GM18907 (cell line): ENCODE data around the gene OSBPL10.

Source experiments
- ATAC-seq: cut with Tn5 transposase; IDR thresholded peaks from one replicate; pipeline ENCODE4 v1.9.1; 2021; ENCODE audit warnings: mild to moderate bottlenecking, moderate library complexity; ENCODE audit not compliant: unreplicated experiment

Gene OSBPL10

DNA sequence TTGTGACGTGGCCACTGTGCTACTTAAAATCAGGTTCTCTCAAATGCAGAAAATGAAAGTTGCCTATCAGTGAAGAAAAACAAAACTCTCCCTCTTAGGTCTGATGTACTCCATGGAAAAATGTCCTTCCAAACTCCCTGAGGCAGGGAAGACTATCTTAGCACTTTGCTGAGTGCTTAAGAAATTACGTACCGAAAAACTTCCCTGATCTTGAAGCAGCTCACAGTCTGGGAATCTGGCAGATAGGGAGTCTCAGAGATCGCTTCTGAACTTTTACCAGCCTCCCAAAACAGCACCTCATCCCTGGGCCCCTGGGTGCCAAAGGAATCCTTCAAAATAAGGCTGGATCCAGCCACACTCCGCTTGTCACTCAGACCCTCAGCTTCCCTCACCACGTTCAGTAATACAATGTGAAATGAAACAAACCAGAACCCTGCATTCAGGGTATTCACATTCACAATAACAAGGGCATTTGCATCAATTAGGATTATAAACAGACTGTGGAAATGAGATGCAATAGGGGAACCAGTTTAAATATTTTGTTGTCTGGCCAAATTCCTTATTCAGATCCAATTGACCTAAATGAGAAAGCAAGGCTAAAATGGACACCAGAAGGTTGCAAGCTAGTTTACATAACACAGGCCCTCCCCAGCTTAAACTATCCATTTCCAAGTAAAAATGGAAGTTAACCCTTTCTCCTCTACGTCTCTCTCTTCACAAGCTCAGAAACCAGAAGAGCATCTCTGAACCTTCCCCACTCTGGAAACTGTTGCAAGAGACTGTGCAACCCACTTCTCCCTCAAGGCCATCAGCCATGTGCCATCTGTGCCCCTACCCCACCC is 20.9 kb downstream of the OSBPL10 start:
- peak; percentile 34 for ATAC-seq

DNA sequence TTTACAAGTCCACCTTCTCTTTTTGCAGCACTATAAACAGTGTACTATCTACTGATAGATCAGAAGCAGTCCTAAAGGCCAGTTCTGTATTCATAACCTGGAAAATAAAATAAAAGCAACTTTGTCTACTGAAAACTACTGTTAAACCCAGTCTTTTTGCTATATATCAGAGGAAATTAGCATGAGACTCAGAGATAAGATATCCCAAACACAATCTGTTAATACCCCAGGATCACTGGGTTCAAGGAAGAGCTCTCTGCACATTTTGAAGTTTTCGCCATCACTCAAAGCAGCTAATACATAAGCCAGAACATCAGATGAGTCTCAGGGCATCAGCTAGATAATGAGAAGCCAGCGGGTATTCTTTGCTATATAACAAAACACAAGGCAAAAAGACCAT is 21.8 kb downstream of the OSBPL10 start:
- ATAC-seq = no peak

DNA sequence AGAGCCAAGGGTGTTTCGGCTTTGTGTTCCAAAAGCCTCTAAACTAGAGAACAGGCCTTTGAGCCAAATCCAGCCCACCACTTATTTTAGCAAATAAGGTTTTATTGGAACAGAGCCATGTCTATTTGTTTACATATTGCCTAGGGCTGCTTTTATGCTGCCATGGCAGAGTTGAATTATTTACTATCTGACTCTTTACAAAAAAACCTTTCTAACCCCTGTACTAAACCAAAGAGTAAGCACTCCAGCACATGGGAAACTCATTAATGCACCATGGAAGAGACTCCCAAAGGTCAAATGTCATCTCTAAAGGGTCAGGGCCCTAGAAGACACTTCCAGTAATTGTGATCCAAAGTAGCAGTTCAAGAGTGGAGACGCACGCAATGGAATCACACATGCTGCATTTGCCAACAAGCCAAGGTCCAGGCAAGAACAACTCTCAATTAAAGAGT is 22.3 kb downstream of the OSBPL10 start:
- no peak for ATAC-seq

DNA sequence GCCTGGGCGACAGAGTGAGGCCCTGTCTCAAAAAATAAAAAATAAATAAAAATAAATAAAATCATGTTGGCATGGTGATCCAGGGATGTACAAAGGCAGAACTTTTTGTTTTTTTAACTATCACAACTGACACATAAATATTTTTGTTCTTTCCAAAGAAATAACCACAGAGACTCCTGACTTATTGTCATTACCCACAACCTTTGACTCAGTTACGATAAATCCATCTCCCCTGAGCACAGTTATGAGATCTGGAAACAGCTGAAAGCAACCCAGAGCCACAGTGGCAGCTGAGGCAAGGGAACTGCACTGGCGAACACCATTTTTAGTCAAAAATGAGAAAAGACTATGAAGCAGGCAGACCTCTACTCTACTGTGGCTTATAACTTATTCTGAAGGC is 24.0 kb downstream of the OSBPL10 start:
- no peak for ATAC-seq

DNA sequence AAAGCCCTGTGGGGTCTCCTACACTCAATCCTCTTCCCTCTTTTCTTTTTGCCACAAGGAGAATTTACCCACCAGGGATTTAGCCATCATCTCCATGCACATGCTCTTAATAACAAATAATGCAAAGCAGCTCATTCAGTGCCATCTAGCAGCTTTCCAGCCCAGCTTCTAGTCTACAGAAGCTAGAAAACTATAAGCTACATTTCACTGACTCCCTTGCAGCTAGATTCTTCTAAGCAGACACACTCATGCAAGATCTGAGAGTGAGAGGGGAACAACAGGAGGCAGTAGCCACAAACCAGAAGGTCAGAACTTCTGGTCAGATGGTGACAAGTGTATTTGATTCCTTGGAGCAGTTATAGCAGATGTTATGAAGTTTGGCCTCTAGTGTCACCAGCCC is 25.5 kb downstream of the OSBPL10 start:
- no peak for ATAC-seq

DNA sequence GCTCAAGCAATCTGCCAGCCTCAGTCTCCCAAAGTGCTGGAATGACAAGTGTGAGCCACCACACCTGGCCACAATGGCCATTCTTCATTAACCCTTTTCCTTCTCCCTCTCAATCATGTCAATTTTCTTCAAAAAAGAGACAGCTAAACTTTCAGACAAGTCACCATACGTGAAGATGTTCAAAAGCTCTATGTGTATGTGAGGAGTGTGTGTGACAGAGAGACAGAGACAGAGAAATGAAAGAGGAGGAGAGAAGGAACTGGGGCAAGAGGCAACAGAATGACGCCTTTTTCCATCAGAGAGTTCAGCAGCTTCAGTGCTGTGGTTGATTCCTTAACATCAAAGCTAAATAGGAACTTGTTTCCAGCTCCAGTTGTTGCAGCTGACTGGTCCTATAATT is 27.4 kb downstream of the OSBPL10 start:
- ATAC-seq = no peak

DNA sequence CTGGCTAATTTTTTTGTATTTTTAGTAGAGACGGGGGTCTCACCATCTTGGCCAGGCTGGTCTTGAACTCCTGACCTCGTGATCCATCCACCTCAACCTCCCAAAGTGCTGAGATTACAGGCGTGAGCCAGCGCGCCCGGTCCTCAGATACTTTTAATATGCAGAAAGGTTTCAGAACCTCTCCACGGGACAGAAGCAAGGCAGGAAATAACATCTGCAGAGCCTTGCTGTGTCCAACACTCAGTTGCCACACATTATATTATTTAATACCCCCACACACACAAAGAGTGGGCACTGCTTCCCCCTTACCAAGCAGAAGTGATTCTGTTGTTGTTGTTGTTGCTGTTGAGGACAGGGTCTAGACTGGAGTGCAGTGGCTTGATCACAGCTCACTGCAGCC is 28.0 kb downstream of the OSBPL10 start:
- no peak for ATAC-seq

DNA sequence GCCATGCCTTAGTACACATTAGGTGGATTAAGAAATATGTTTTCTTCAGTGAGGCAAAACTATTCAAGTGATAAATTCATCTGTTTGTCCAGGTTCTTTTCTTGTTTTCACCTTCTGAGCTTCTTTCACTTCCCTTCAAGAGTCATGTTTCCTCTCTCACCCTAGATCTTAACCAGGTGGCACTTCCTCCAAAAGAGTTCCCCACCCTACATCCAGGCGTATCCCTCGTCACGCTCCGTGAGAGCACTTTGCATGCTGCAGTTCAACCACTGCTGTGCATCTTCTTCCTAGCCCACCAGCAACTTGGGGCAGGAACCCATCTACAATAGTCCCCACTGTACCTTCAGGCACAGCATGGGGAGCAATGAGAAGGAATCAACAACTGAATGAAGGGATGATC is 28.9 kb downstream of the OSBPL10 start:
- peak; percentile 90 for ATAC-seq

DNA sequence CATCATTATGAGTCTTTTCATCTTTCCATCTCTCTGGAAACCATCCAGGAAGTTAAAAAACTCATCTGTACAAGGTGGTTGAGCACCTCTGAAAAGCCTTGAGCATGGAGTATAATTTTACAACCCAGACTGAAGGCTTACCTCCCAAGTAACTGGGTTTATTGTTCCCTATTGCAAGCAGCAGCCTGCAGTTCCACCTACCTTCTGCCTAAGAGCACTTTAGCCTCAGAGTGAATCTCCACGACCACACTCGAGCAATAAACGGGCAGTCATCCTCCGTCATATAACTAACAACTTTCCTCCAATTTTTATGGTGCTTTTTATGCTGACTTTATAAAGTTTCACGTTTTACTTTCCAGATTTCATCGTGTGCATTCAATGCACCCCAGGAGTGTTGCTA is 32.8 kb downstream of the OSBPL10 start:
- ATAC-seq = no peak

DNA sequence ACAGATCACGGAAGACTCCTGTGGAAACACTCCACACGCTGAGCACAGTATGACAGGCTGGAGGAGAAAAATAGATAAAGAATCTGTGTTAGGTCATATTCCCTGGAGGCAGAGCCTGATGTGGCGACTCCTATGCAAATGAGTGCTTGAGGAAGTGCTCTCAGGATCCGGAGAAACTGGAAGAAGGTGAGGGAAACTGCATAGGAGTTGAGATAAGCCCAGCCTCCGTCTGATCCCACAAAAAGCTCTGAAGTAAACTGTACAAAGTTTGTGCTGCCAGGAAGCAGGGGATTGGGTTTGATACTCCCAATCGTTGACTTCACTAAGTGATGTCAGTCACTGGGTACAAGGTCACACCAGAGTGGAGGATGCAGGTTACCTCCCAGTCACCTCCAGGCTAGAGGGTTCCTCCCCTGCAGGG is 33.4 kb downstream of the OSBPL10 start:
- ATAC-seq = no peak

DNA sequence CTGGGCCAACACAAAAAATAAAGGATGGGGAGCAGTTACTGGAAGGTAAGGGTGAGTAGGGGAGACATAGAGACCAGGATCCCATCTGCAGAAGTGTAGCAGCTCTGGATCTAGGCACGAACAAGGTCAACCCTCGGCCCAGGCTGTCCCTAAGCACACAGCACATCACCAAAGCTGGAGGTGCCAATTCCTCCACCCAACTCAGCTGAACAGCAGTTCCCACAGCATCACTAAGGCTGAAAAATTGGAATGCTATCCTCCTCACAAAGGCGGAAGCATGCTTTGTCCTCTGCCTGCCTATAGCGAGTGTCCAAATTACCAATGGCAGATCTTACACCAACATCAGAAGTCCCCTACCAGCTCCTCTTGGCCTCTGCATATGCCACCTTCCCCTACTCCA is 33.9 kb downstream of the OSBPL10 start:
- ATAC-seq = no peak

DNA sequence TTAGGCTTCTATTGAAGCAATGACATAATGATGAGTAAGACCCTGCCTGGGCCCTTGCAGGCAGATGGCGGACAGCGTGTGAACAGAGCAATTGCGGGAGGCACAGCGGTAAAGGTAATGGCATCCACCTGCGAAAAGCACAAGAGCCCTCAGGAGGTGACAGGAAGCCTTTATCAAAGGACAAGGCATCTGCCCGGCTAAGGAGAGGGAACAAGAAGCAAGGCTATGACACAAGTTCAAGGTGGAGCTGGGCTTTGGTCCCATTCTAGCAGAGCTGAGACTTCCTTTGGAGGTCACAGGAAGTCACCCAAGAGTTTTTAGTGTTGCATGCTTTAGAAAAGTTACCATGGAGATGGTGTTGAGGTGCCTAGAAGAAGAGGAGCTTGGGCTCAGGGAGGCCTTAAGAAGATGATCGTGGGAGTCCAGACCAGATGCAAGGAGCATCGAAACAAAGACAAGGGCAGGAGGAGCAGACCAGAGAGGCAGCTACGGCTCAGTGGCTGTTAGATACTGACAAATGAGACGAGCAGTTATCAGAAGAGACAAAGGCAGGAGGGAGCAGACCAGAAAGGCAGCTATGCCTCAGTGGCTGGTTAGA is 34.5 kb downstream of the OSBPL10 start:
- no peak for ATAC-seq

DNA sequence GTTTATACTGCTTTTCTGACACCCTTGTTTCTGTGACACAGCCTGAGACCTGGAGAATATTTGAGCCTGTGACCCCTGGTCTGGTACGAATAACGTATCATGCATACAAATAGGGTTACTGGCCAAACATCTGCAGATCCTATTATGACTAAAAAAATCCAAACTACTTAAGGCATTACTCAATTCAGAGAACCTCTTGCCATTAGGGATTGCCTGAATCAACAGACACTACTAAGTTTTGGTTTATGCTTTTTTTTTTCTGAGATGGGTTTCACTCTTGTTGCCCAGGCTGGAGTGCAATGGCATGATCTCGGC is 35.4 kb downstream of the OSBPL10 start:
- ATAC-seq = peak; percentile 9

DNA sequence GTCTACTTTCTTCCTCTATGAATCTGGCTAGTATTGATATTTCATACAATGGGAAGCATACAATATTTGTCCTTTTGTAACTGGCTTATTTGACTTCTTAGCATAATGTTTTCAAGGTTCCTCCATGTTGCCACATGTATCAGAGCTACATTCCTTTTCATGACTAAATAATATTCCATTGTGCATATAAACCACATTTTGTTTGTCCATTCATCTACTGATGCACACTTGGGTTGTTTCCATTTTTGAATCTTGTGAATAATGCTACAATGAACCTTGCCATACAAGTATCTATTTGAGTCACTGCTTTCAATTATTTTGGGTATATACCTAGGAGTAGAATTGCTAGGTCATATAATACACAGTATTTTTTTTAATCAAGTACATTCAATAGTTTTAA is 38.0 kb downstream of the OSBPL10 start:
- no peak for ATAC-seq

DNA sequence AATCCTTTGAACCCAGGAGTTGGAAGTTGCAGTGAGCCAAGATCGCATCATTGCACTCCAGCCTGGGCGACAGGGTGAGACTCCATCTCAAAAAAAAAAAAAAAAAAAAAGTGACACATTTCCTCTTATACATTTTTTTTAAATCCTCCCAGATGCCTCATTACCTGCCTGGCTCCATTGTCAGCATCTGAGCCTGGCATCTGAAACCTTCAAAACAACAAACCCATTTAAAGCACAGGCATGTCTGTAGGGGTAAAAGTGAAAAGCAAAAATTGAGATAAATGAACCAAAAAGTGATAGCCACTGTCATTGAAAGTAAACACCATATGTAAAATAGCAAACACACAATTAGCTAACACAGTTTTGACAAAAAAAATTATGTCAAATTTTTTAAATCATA is 38.6 kb downstream of the OSBPL10 start:
- ATAC-seq = no peak

DNA sequence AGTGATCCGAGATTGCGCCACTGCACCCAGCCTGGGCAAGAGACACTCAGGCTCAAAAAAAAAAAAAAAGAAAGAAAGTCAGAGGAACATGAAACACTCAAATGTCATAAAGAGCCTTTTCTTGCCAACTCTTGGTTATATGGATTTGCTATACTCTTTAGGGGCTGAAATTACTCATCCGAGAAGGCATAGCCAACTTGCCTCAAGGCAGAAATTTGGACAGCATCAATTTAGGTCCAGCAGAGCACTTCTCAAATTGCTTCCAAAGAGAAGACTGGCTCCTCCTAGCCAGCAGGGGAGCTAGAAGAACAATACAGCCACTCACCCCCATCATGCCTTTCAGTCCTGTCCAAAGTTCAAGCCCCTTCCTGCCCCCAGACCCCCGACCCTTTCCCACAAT is 43.8 kb downstream of the OSBPL10 start:
- ATAC-seq = no peak

DNA sequence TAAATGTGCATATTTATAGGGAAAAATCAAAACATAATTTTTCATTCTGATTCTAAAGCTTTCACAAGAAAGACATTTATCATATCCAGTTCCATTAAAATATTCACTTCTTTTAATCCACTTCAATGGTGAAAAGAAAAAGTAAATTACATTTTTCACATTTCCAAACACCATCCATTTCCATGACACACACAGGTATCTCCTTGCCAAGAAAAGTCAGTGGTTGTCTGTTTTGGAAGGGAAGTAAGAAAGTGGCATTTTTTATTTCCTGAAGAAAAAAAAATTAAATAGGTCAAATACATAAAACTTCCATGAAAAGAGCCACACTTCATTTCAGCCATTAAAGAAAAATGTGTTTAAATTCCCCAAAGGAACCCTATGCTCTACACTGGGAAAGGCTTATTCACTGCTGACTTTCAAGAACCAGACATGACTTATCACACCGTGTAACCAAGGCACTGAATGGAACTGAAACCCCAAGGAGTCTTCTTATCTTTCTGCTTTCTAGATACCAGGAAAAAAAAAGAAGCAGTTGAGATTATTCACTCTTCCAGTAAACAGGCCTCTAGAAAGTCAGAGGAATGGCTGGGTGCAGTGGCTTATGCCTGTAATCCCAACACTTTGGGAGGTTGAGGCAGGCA is 44.5 kb downstream of the OSBPL10 start:
- ATAC-seq = no peak

DNA sequence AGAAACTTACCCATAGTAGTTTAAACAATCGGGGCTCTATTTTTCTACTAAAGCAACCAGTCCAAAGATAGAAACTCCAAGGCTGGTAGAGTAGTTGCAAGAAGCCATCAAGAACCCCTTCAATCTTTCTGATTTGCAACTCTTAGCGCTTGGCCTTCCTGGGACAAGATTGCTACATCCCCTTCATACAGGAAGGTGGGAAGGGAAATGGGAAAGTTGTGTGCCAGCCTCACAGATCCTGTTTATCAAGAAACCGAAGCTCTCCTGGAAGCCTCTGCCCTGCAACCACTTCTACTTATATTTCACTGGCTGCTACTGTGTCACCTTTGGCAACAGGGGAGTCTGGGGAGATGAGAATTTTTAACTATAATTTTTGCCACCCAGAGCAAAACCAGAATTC is 46.2 kb downstream of the OSBPL10 start:
- ATAC-seq = no peak

DNA sequence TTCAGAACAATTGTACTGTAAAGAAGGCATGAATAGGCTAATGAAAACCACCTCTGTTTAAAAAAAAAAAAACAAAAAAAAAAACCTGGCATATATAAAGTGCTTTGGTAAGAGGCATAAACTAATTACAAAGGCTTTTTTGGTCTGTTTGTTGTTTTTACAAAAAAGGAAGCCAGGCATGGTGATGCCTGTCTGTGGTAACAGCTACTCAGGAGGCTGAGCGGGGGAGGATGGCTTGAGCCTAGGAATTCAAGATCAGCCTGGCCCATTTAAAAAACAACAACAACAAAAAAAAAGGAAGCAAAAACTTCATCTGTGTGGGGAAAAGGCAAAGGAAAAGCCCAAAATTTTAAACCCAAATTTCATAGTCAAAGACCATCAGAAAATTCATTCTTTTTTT is 47.0 kb downstream of the OSBPL10 start:
- no peak for ATAC-seq

DNA sequence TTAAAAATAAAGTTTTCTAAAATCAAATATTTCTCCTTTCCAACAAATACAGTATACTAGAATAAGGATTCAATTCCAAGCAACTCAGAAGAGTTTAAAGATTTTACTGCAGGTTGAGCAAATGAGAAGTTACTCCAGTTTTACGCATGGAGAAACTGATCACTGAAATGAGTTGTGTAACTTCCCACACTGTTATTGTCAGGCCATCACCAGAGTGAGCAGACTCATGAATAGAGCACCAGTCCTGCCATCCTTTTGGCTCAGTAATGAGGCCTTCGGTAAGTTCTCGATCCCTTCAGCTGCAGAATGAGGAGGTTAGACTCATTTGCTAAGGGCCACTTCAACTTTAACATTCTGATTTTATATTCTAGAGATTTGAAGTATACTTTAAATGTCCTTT is 48.1 kb downstream of the OSBPL10 start:
- ATAC-seq = no peak

DNA sequence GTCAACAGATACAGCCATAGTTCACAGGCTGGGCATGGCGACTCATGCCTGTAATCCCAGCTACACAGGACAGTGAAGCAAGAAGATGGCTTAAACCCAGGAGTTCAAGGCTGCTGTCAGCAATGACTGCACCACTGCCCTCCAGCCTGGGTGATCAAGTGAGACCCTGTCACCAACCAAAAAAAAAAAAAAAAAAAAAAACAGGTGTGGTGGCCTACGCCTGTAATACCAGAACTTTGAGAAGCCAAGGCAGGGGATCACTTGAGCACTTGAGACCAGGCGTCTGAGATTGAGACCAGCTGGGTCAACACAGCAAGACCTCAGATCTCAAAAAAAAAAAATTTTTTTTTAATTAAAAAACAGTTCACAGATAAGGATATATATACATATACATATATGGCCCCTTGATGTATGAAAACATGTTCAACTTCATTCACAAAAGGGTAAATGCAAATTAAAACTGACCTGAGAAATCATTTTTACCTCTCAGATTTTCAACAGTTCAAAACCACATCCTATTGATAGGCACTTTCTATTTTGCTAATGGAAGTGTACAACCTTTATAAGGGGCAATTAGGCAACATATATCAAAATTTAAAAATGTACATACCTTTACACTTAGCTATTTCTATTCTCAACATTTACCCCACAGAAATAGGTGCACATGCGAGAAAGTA is 51.1 kb downstream of the OSBPL10 start:
- no peak for ATAC-seq

DNA sequence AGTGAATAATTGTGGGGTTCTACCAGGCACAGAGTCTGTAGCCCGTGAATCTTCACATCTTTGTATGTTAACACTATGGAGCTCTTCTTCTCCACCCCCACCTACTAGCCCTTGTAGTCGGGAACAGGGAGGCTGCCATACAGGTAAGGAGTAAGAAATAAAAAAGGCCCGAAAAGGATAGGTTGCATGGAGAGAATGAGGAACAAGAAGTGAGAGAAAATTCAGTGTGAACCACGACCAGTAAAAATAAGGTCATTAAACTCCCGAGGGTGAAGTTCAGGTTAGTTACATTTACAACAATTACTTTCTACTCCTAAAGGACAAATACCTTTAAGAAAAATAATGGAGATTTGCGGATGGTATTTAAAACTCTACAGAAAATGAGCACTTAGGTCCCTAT is 53.3 kb downstream of the OSBPL10 start:
- no peak for ATAC-seq
